ENCODE results near the gene CDON. TPM values are rescaled to one million over a fixed set of nuclear protein-coding genes. Genes with fewer than 3 reads are reported as not detected.
"Not testable (repeated sequence)": the region's sequence is repeated elsewhere in the genome, so short reads cannot be mapped to it uniquely, and the experiment has no call there.

Gene CDON
- total RNA-seq, 2 donors from 2014 or later, result 9.8 to 26.9 TPM

DNA sequence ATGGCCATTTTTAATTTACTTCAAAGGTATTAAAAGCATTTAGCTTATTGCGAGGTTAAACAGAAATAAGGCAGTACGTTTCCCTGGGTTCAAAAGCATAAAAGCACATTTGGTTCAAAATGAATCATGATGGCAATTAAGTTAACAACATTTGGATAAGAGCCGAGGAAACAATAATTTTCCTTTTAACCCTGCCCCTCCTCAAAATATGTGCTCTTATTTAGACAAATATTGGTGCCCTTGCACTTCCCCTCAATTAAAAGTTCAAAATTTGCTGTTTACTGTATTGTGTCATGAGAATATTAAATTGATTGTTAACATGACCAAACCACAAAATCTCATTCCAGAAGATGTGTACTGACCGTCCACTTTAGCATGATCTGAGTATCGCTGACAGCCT is 68.2 kb downstream of the CDON start:
- no peak for DNase-seq (ENCODE audit: low spot score)
- H3K27me3 ChIP-seq (replicated peaks; ENCODE audit: insufficient read depth), result no peaks in the 10 kb centered on the region
- intact Hi-C loops (cut with DNase I), result no loop called here
- no peaks in the 10 kb centered on the region for H3K4me1 ChIP-seq (replicated peaks)
- TF ChIP-seq POLR2A (IDR thresholded peaks at IDR 0.05) (no peak), POLR2AphosphoS5 (IDR thresholded peaks at IDR 0.05) (no peak)
- TF ChIP-seq, protein P1, sequence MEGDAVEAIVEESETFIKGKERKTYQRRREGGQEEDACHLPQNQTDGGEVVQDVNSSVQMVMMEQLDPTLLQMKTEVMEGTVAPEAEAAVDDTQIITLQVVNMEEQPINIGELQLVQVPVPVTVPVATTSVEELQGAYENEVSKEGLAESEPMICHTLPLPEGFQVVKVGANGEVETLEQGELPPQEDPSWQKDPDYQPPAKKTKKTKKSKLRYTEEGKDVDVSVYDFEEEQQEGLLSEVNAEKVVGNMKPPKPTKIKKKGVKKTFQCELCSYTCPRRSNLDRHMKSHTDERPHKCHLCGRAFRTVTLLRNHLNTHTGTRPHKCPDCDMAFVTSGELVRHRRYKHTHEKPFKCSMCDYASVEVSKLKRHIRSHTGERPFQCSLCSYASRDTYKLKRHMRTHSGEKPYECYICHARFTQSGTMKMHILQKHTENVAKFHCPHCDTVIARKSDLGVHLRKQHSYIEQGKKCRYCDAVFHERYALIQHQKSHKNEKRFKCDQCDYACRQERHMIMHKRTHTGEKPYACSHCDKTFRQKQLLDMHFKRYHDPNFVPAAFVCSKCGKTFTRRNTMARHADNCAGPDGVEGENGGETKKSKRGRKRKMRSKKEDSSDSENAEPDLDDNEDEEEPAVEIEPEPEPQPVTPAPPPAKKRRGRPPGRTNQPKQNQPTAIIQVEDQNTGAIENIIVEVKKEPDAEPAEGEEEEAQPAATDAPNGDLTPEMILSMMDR (IDR thresholded peaks at IDR 0.05), result no peak
- H3K36me3 ChIP-seq, result no peaks in the 10 kb centered on the region
- 62% methylated on average over 5 of the region's 5 CpGs for WGBS
- no peaks in the 10 kb centered on the region for H3K9me3 ChIP-seq
- no peak overlapping the region for H3K4me3 ChIP-seq
- no peak overlapping the region for H3K27ac ChIP-seq

DNA sequence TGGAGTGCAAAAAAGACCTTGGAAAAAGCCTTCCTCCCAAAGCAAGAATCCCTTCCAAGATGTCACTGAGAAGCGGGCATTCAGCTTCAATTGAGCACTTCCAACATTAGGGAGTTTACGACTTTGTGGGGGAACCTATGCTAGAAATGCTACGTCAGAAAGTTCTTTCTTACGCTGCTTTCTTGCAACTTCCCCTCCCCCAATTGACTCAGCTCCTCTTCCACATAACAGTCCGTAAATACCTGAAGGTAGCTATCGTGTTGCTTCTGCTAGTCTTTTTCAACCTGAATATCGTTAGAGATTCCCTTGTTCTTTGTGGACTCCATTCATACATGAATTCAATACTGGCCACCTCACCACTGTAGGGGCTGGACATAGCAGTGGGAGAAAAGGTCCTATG is 69.8 kb downstream of the CDON start:
- WGBS, result 92% methylated on average over 7 of the region's 7 CpGs
- TF ChIP-seq, protein P1 (IDR thresholded peaks at IDR 0.05), result no peak
- TF ChIP-seq POLR2AphosphoS5 (IDR thresholded peaks at IDR 0.05) (no peak), POLR2A (IDR thresholded peaks at IDR 0.05) (no peak)
- H3K27ac ChIP-seq, result no peak overlapping the region
- H3K9me3 ChIP-seq, result no peaks in the 10 kb centered on the region
- no peak overlapping the region for H3K4me3 ChIP-seq
- no peaks in the 10 kb centered on the region for H3K27me3 ChIP-seq (replicated peaks; ENCODE audit: insufficient read depth)
- no peak for DNase-seq (ENCODE audit: low spot score)
- H3K36me3 ChIP-seq, result no peaks in the 10 kb centered on the region
- H3K4me1 ChIP-seq (replicated peaks), result no peaks in the 10 kb centered on the region
- intact Hi-C loops (cut with DNase I), result no loop called here

DNA sequence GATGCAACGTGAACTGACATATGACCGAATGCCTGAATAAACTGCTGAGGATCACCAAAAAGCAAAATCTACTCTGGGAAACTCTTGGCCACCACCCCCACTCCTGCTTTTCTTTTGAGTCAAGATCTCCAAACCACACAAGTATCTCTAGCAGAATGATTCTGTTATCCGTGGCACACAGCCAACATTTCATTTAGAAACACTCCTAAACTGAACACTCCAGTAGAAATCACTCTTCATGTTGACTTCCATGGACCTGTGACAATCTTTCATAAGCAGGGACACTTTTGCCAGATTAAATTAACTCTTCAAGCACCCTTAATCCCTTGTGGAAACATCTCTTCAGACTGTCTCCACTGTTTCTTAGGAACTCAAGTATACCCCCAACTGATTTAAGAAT is 72.4 kb downstream of the CDON start:
- Histone ChIP-seq H3K9me3 (no peaks in the 10 kb centered on the region), H3K36me3 (no peaks in the 10 kb centered on the region), H3K4me1 (replicated peaks) (no peaks in the 10 kb centered on the region), H3K4me3 (no peak overlapping the region), H3K27me3 (replicated peaks; ENCODE audit: insufficient read depth) (no peaks in the 10 kb centered on the region), H3K27ac (no peak overlapping the region)
- intact Hi-C loops (cut with DNase I), result no loop called here
- 67% methylated on average over 3 of the region's 3 CpGs for WGBS
- TF ChIP-seq, protein P1 (IDR thresholded peaks at IDR 0.05), result no peak
- no peak for TF ChIP-seq POLR2AphosphoS5 (IDR thresholded peaks at IDR 0.05)
- TF ChIP-seq POLR2A (IDR thresholded peaks at IDR 0.05), result no peak
- no peak for DNase-seq (ENCODE audit: low spot score)

DNA sequence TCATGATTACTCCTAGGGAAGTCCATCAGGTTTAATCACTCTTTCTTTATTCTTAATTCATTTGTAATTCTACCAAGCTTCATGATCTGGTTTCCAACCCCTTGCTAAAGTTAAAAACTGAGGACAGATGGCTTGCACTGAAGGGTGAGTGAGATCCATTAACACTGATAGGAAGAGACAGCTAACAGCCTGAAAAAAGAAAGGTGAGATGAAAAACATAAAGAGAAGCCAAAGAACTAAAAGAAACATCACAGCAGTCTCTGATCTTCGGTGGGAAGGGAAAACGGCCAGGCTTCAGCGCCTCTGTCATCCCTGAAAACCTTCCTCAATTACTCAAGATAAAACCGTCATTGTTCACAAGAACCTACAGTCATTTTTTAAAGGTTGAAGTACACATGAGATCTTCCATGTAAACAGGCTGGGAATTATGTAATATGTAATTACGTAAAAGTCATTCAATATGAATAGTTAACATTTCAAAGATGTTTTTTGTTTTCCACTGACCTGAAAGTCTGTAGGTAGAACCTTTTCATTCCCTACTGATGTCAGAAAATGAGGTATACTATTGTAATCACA is 75.5 kb downstream of the CDON start:
- Histone ChIP-seq H3K4me3 (no peak overlapping the region), H3K4me1 (replicated peaks) (no peaks in the 10 kb centered on the region), H3K9me3 (no peaks in the 10 kb centered on the region), H3K36me3 (no peaks in the 10 kb centered on the region), H3K27me3 (replicated peaks; ENCODE audit: insufficient read depth) (no peaks in the 10 kb centered on the region), H3K27ac (no peak overlapping the region)
- 68% methylated on average over 5 of the region's 5 CpGs for WGBS
- intact Hi-C loops (cut with DNase I), result no loop called here
- DNase-seq (ENCODE audit: low spot score), result no peak
- TF ChIP-seq POLR2AphosphoS5 (IDR thresholded peaks at IDR 0.05), result no peak

DNA sequence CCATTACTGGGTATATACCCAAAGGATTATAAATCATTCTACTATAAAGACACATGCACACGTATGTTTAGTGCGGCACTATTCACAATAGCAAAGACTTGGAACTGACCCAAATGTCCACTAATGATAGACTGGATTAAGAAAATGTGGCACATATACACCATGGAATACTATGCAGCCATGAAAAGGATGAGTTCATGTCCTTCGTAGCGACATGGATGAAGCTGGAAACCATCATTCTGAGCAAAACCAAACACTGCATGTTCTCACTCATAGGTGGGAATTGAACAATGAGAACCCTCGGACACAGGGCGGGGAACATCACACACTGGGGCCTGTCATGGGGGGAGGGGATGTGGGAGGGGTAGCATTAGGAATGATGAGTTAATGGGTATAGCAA is 76.7 kb downstream of the CDON start:
- H3K27me3 ChIP-seq (replicated peaks; ENCODE audit: insufficient read depth); H3K4me1 ChIP-seq (replicated peaks); H3K27ac ChIP-seq; H3K36me3 ChIP-seq; intact Hi-C loops (cut with DNase I); H3K4me3 ChIP-seq; H3K9me3 ChIP-seq; DNase-seq (ENCODE audit: low spot score): not testable (repeated sequence)
- 97% methylated on average over 6 of the region's 6 CpGs for WGBS

DNA sequence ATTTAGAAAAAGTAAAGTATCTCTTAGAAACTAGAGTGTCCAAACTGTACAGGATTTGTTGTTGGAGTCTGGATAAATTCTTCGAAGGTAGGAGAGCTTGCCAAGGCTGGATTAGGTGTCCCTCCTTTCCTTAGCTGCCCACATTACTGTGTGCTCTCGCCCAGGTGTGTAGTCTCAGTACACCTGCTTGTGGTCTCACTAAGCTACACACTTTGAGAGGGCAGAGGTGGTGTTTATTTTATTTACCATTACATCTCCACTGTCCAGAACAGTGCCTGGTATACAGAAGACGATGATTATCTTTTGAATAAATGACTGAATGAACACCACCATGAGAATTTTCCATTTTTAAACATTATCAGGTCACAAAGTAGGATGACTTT is 80.3 kb downstream of the CDON start:
- WGBS, result 91% methylated on average over 3 of the region's 3 CpGs
- H3K27me3 ChIP-seq (replicated peaks; ENCODE audit: insufficient read depth), result no peaks in the 10 kb centered on the region
- no peak for DNase-seq (ENCODE audit: low spot score)

More for the DNA sequence above, 80.3 kb downstream of the CDON start:
- Histone ChIP-seq H3K4me3 (no peak overlapping the region), H3K36me3 (no peaks in the 10 kb centered on the region), H3K27ac (no peak overlapping the region), H3K9me3 (no peaks in the 10 kb centered on the region), H3K4me1 (replicated peaks) (no peaks in the 10 kb centered on the region)
- intact Hi-C loops (cut with DNase I), result no loop called here
- TF ChIP-seq, protein P1 (IDR thresholded peaks at IDR 0.05), result no peak
- TF ChIP-seq POLR2AphosphoS5 (IDR thresholded peaks at IDR 0.05) (no peak), POLR2A (IDR thresholded peaks at IDR 0.05) (no peak)
